Measurements from ENCODE around the gene DTYMK.
A peak's percentile ranks its signal among the peaks of the same experiment; 100 is the strongest.
"Not testable (repeated sequence)": the region's sequence is repeated elsewhere in the genome, so short reads cannot be mapped to it uniquely, and the experiment has no call there.

The DTYMK gene

GRCh38 chr2:241672243-241673188 is 14.1 kb downstream of the DTYMK start:
- no peak for DNase-seq

GRCh38 chr2:241671457-241672240 is 15.0 kb downstream of the DTYMK start:
- DNase-seq = no peak

GRCh38 chr2:241670333-241671110 is 16.1 kb downstream of the DTYMK start:
- DNase-seq = no peak

GRCh38 chr2:241668839-241669238 is 17.8 kb downstream of the DTYMK start:
- no peak for DNase-seq

GRCh38 chr2:241668354-241668753 is 18.3 kb downstream of the DTYMK start:
- DNase-seq = no peak

- no peak for DNase-seq
Measured at GRCh38 chr2:241666627-241667400, 19.8 kb downstream of the DTYMK start.

- DNase-seq = peak in 11 of 56 donors; percentile 14 to 65 (median 31)
Measured at GRCh38 chr2:241665731-241666440, 20.7 kb downstream of the DTYMK start.

- not testable (repeated sequence) for DNase-seq
Measured at GRCh38 chr2:241662731-241663130, 23.9 kb downstream of the DTYMK start.

GRCh38 chr2:241660593-241661213 is 25.9 kb downstream of the DTYMK start:
- DNase-seq = no peak

GRCh38 chr2:241659150-241659739 is 27.4 kb downstream of the DTYMK start:
- peak in 41 of 56 donors; percentile 5 to 82 (median 45) for DNase-seq

- no peak for DNase-seq
Measured at GRCh38 chr2:241658296-241658695, 28.3 kb downstream of the DTYMK start.

- DNase-seq = no peak
Measured at GRCh38 chr2:241657786-241658254, 28.8 kb downstream of the DTYMK start.

- no peak for DNase-seq
Measured at GRCh38 chr2:241656190-241656741, 30.3 kb downstream of the DTYMK start.

GRCh38 chr2:241655516-241656189 is 31.0 kb downstream of the DTYMK start:
- no peak for DNase-seq

- no peak for DNase-seq
Measured at GRCh38 chr2:241654551-241654950, 32.1 kb downstream of the DTYMK start.

- no peak for DNase-seq
Measured at GRCh38 chr2:241653210-241653750, 33.3 kb downstream of the DTYMK start.

GRCh38 chr2:241652722-241653121 is 33.9 kb downstream of the DTYMK start:
- no peak for DNase-seq

- DNase-seq = no peak
Measured at GRCh38 chr2:241652142-241652541, 34.5 kb downstream of the DTYMK start.

Data from amygdala (tissue), 56 donors.